Body of pancreas (tissue), 4 donors: ENCODE results near the gene SPSB2.

Experiments
- POLR2A ChIP-seq, 3 donors: fragments of 450-650 bp; IDR thresholded peaks; one replicate each; pipeline ENCODE4 v1.6.1; 2016; ENCODE audit warnings: antibody characterized with exemption in 3 of 3, mild to moderate bottlenecking in 2 of 3
- TF ChIP-seq, protein P1 (sequence below), 7 experiments: fragments of 450-650 bp in 4 of 7; fragments of 200-600 bp in 3 of 7; sonication (generic) in 3 of 7; IDR thresholded peaks; one replicate each; pipeline ENCODE4 v1.5.1; 2016 to 2019; ENCODE audit warnings: antibody characterized with exemption in 7 of 7

DNA sequence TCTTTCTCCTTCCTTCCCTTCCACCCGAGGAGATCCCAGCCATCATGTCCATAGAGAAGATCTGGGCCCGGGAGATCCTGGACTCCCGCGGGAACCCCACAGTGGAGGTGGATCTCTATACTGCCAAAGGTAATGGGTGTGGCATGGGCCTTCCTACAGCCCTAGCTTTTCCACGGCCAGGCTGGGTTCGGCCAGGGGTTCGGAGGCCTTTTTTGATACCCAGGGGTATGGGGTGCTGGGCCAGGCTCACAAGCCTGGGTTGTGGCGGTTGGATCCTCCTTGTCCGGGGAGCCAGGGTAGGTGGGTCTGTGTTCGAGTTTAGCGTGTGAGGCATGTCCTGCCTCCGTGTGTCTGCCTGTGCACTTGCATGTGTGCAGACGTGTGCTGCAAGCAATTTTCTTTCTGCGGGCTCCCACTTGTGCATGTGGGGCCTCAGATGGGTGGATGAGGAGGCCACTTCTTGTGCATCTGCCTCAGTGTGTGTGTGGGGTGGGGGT is 42.7 kb upstream of the SPSB2 start:
- TF ChIP-seq, protein P1, sequence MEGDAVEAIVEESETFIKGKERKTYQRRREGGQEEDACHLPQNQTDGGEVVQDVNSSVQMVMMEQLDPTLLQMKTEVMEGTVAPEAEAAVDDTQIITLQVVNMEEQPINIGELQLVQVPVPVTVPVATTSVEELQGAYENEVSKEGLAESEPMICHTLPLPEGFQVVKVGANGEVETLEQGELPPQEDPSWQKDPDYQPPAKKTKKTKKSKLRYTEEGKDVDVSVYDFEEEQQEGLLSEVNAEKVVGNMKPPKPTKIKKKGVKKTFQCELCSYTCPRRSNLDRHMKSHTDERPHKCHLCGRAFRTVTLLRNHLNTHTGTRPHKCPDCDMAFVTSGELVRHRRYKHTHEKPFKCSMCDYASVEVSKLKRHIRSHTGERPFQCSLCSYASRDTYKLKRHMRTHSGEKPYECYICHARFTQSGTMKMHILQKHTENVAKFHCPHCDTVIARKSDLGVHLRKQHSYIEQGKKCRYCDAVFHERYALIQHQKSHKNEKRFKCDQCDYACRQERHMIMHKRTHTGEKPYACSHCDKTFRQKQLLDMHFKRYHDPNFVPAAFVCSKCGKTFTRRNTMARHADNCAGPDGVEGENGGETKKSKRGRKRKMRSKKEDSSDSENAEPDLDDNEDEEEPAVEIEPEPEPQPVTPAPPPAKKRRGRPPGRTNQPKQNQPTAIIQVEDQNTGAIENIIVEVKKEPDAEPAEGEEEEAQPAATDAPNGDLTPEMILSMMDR (IDR thresholded peaks at IDR 0.05): no peak
- TF ChIP-seq POLR2A (IDR thresholded peaks at IDR 0.05): no peak
